Common myeloid progenitor, CD34-positive (primary cell): ENCODE measurements around the gene ATP8A2.

Source experiments
- CTCF ChIA-PET: fragments of 350-600 bp; sonication (Branson Sonifier 250); formaldehyde crosslinking; loops from one replicate; lab custom pipeline; 2021; ENCODE audit warnings: antibody characterized with exemption; lab: Charles Lee
- POLR2A ChIA-PET: fragments of 350-600 bp; sonication (Branson Sonifier 250); formaldehyde crosslinking; loops from one replicate; lab custom pipeline; 2021; ENCODE audit warnings: antibody characterized with exemption; lab: Charles Lee
- DNase-seq, 3 donors: peaks; one replicate each; pipeline versions ENCODE4 v3.0.0 to v3.0.0-alpha.2; 2013
- H3K27ac ChIP-seq, 2 experiments: 1 replicate in 1 of 2; 2 replicates in 1 of 2; pipeline ENCODE4 v1.7.0; 2013; ENCODE audit warnings: inconsistent platforms in 2 of 2, low read length in 2 of 2, mild to moderate bottlenecking in 2 of 2, low read depth in 1 of 2, moderate library complexity in 1 of 2; ENCODE audit not compliant: severe bottlenecking in 2 of 2, insufficient read depth in 1 of 2, poor library complexity in 1 of 2
- H3K27me3 ChIP-seq, 5 experiments: replicated peaks in 2 of 5; 1 replicate in 3 of 5; 2 replicates in 2 of 5; pipeline versions ENCODE4 v1.6.1 to v1.7.0; 2013; ENCODE audit warnings: low read length in 4 of 5, mild to moderate bottlenecking in 2 of 5, moderate library complexity in 2 of 5, inconsistent platforms in 1 of 5; ENCODE audit not compliant: insufficient read depth in 5 of 5, control insufficient read depth in 4 of 5
- H3K36me3 ChIP-seq, 4 experiments: 1 replicate in 2 of 4; 2 replicates in 2 of 4; pipeline versions ENCODE4 v1.6.1 to v1.7.0; 2013; ENCODE audit warnings: low read length in 3 of 4, control low read depth in 1 of 4, mild to moderate bottlenecking in 1 of 4; ENCODE audit not compliant: control insufficient read depth in 4 of 4, insufficient read depth in 4 of 4
- H3K4me1 ChIP-seq, 4 experiments: 1 replicate in 3 of 4; 2 replicates in 1 of 4; pipeline versions ENCODE4 v1.6.1 to v1.7.1; 2013; ENCODE audit warnings: low read length in 3 of 4, mild to moderate bottlenecking in 3 of 4, control low read depth in 1 of 4, inconsistent platforms in 1 of 4, moderate library complexity in 1 of 4; ENCODE audit not compliant: control insufficient read depth in 4 of 4, insufficient read depth in 4 of 4; ENCODE audit errors: control extremely low read depth in 1 of 4
- H3K4me3 ChIP-seq, 7 experiments: 1 replicate in 4 of 7; 2 replicates in 3 of 7; pipeline versions ENCODE4 v1.5.1 to v1.7.0; 2013; ENCODE audit warnings: mild to moderate bottlenecking in 7 of 7, low read length in 6 of 7, moderate library complexity in 6 of 7, inconsistent platforms in 2 of 7, low read depth in 2 of 7, control low read depth in 1 of 7; ENCODE audit not compliant: insufficient read depth in 4 of 7, control insufficient read depth in 1 of 7; ENCODE audit errors: extremely low read depth in 1 of 7
- H3K9me3 ChIP-seq, 5 experiments: 1 replicate in 4 of 5; 2 replicates in 1 of 5; pipeline versions ENCODE4 v1.6.1 to v1.7.1; 2013; ENCODE audit warnings: low read length in 4 of 5, mild to moderate bottlenecking in 2 of 5, inconsistent platforms in 1 of 5, low read depth in 1 of 5, moderate library complexity in 1 of 5; ENCODE audit not compliant: control insufficient read depth in 4 of 5, insufficient read depth in 2 of 5; ENCODE audit errors: control extremely low read depth in 1 of 5
- WGBS: methylation state at CpG from one replicate; pipeline ENCODE4 v1.1.5; 2013; ENCODE audit not compliant: insufficient coverage; 5-methylcytosine and 5-hydroxymethylcytosine counted together

Gene ATP8A2

DNA sequence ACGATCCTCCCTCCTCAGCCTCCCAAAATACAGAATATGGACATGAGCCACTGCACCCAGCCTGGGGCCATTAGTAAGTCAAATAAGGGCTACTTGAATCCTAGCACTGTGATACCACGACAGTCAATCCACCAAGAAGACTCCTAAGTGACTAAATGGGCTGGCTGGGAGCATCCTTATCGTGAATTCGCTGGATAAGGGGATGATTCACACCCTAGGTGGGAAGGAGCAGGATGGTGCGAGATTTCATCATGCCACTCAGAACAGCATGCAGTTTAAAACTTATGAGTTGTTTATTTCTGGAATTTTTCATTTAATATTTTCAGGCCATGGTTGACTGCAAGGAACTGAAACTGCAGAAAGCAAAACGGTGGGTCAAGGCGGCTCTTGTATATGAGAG lies 30.2 kb downstream of the ATP8A2 start:
- ChIA-PET POLR2A (no interaction called here), CTCF (no interaction called here)

DNA sequence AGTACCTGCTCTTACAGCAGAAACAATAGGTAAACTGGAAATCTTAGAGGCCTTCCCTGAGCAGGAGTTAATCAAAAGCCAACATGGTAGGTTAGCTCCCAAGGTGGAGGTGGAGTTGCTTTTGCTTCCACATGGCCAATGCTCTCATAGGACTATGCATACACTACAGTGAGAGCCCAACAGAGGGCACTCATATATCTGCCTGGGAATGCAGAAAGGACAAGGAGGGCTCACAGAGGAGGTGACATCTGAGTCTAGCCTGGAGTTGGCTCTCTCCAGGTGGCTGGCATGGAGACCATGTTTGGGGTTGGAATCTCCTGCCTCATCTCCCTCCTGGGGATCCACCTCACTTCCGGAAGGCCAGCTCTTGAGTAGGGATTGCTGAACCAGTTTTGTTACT lies 34.6 kb downstream of the ATP8A2 start:
- no peak for DNase-seq
- Histone ChIP-seq H3K36me3 (no peaks in the 10 kb centered on the region), H3K27me3 (peaks cover 0 to 2% (median 0%) of the 10 kb centered on the region in 5 experiments), H3K4me1 (no peaks in the 10 kb centered on the region), H3K27ac (no peak overlapping the region), H3K9me3 (peaks cover 0 to 10% (median 0%) of the 10 kb centered on the region in 5 experiments), H3K4me3 (no peak overlapping the region)
- ChIA-PET POLR2A (no interaction called here), CTCF (no interaction called here)
- WGBS = 75% methylated on average over 1 of the region's 1 CpG

More for the DNA sequence above, 30.2 kb downstream of the ATP8A2 start:
- Histone ChIP-seq H3K4me3 (no peak overlapping the region), H3K27ac (no peak overlapping the region), H3K4me1 (no peaks in the 10 kb centered on the region), H3K36me3 (no peaks in the 10 kb centered on the region), H3K9me3 (no peaks in the 10 kb centered on the region), H3K27me3 (peaks cover 0 to 2% (median 0%) of the 10 kb centered on the region in 5 experiments)
- no peak for DNase-seq
- whole genome bisulfite sequencing = 97% methylated on average over 5 of the region's 7 CpGs

- no peak overlapping the region for H3K4me3 ChIP-seq
- WGBS = 100% methylated on average over 2 of the region's 5 CpGs
- H3K9me3 ChIP-seq = peaks cover 0 to 18% (median 7%) of the 10 kb centered on the region in 5 experiments
- H3K27ac ChIP-seq = no peak overlapping the region
- peaks cover 0 to 2% (median 0%) of the 10 kb centered on the region in 5 experiments for H3K27me3 ChIP-seq
- ChIA-PET CTCF (no interaction called here), POLR2A (no interaction called here)
- no peak for DNase-seq
- H3K4me1 ChIP-seq = no peaks in the 10 kb centered on the region
- no peaks in the 10 kb centered on the region for H3K36me3 ChIP-seq
These were observed 38.2 kb downstream of the ATP8A2 start for GRCh38 chr13:25409938-25410337.

DNA sequence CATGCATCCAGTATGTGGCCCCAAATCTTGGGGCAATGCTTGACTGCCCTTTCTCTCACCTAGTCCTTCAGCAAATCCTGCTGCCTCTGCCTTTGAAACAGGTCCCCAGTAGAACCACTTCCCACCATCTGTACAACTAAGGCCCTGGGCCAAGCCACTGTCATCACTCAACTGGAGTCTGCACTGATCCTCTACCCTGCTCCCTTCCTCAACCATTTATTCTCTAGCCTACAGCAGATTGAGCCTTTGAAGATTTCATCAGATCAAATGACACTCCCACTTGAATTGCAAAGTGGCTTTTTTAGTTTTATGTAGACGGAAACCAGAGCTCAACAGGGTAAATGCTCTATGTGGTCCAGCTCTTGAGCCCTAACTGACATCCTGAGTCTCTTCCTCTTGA lies 43.5 kb downstream of the ATP8A2 start:
- WGBS = 64% methylated on average over 1 of the region's 1 CpG
- no peak for DNase-seq
- no peak overlapping the region for H3K27ac ChIP-seq
- POLR2A ChIA-PET = no interaction called here
- H3K27me3 ChIP-seq = peaks cover 0 to 17% (median 7%) of the 10 kb centered on the region in 5 experiments
- CTCF ChIA-PET = no interaction called here
- H3K36me3 ChIP-seq = no peaks in the 10 kb centered on the region
- H3K9me3 ChIP-seq = peaks cover 0 to 18% (median 7%) of the 10 kb centered on the region in 5 experiments
- H3K4me3 ChIP-seq = no peak overlapping the region
- H3K4me1 ChIP-seq = no peaks in the 10 kb centered on the region

GRCh38 chr13:25417535-25417934 lies 45.8 kb downstream of the ATP8A2 start:
- no CpG with 5 or more reads among the region's 2 CpGs for WGBS
- Histone ChIP-seq H3K4me3 (no peak overlapping the region), H3K36me3 (no peaks in the 10 kb centered on the region), H3K9me3 (peaks cover 0 to 6% (median 0%) of the 10 kb centered on the region in 5 experiments), H3K27ac (no peak overlapping the region), H3K4me1 (no peaks in the 10 kb centered on the region), H3K27me3 (peaks cover 0 to 17% (median 5%) of the 10 kb centered on the region in 5 experiments)
- DNase-seq = no peak
- CTCF ChIA-PET = no interaction called here
- POLR2A ChIA-PET = no interaction called here

- peaks cover 0 to under 1% (median 0%) of the 10 kb centered on the region in 5 experiments for H3K9me3 ChIP-seq
- H3K4me3 ChIP-seq = no peak overlapping the region
- H3K27ac ChIP-seq = no peak overlapping the region
- WGBS = 92% methylated on average over 2 of the region's 2 CpGs
- ChIA-PET POLR2A (no interaction called here), CTCF (no interaction called here)
- no peaks in the 10 kb centered on the region for H3K4me1 ChIP-seq
- no peaks in the 10 kb centered on the region for H3K36me3 ChIP-seq
- no peak for DNase-seq
- peaks cover 0 to 20% (median 5%) of the 10 kb centered on the region in 5 experiments for H3K27me3 ChIP-seq
These were observed 48.4 kb downstream of the ATP8A2 start for GRCh38 chr13:25420161-25420560.

GRCh38 chr13:25421612-25422011 lies 49.8 kb downstream of the ATP8A2 start:
- Histone ChIP-seq H3K27me3 (peaks cover 0 to 15% (median 5%) of the 10 kb centered on the region in 5 experiments), H3K4me3 (no peak overlapping the region), H3K9me3 (no peaks in the 10 kb centered on the region), H3K4me1 (no peaks in the 10 kb centered on the region), H3K27ac (no peak overlapping the region), H3K36me3 (no peaks in the 10 kb centered on the region)
- 84% methylated on average over 2 of the region's 6 CpGs for WGBS
- ChIA-PET POLR2A (no interaction called here), CTCF (no interaction called here)
- no peak for DNase-seq
